H9 (cell line): ENCODE data around the gene NDOR1. TPM values are rescaled to one million over a fixed set of nuclear protein-coding genes. Genes with fewer than 3 reads are reported as not detected.
A peak's percentile ranks its signal among the peaks of the same experiment; 100 is the strongest.

Experiments used
- DNase-seq: peaks from one replicate; pipeline ENCODE4 v3.0.0-alpha.2; 2017
- H2AFZ ChIP-seq: one replicate; pipeline ENCODE4 v1.6.1; 2013; ENCODE audit warnings: mild to moderate bottlenecking, low read length, control low read depth, moderate library complexity
- H2AK5ac ChIP-seq: 2 replicates; pipeline ENCODE4 v1.6.1; 2013; ENCODE audit warnings: low read length, control low read depth, mixed read lengths; ENCODE audit not compliant: insufficient read length
- H2BK120ac ChIP-seq: one replicate; pipeline ENCODE4 v1.6.1; 2013; ENCODE audit warnings: low read depth, mild to moderate bottlenecking, low read length, control low read depth, inconsistent platforms; ENCODE audit not compliant: poor library complexity, severe bottlenecking
- H2BK12ac ChIP-seq: 2 replicates; pipeline ENCODE4 v1.6.1; 2013; ENCODE audit warnings: low read length, control low read depth, mixed read lengths, low read depth; ENCODE audit not compliant: insufficient read length
- H2BK15ac ChIP-seq: 2 replicates; pipeline ENCODE4 v1.6.1; 2013; ENCODE audit warnings: low read depth, low read length, control low read depth
- H2BK20ac ChIP-seq: one replicate; pipeline ENCODE4 v1.6.1; 2013; ENCODE audit warnings: low read depth, mild to moderate bottlenecking, low read length, control low read depth, inconsistent platforms; ENCODE audit not compliant: poor library complexity, severe bottlenecking
- H2BK5ac ChIP-seq: 2 replicates; pipeline ENCODE4 v1.6.1; 2013; ENCODE audit warnings: low read length, control low read depth, mixed read lengths; ENCODE audit not compliant: insufficient read length
- H3K14ac ChIP-seq: 2 replicates; pipeline ENCODE4 v1.6.1; 2013; ENCODE audit warnings: low read length, control low read depth; ENCODE audit not compliant: insufficient read depth
- H3K18ac ChIP-seq: 2 replicates; pipeline ENCODE4 v1.6.1; 2013; ENCODE audit warnings: low read depth, mild to moderate bottlenecking, mixed read lengths, low read length, control low read depth; ENCODE audit not compliant: insufficient read length
- H3K23ac ChIP-seq: 2 replicates; pipeline ENCODE4 v1.6.1; 2013; ENCODE audit warnings: low read length, control low read depth, mixed read lengths, low read depth; ENCODE audit not compliant: insufficient read length
- H3K23me2 ChIP-seq: 2 replicates; pipeline ENCODE4 v1.6.1; 2013; ENCODE audit warnings: low read depth, mild to moderate bottlenecking, mixed read lengths, low read length, control low read depth; ENCODE audit not compliant: insufficient read length, poor library complexity, severe bottlenecking
- H3K27ac ChIP-seq: 2 replicates; pipeline ENCODE4 v1.5.1; 2013; ENCODE audit warnings: low read length, control low read depth, mixed read lengths, low read depth; ENCODE audit not compliant: insufficient read length
- H3K27me3 ChIP-seq: 2 replicates; pipeline ENCODE4 v1.6.1; 2013; ENCODE audit warnings: low read length, control low read depth, inconsistent platforms; ENCODE audit not compliant: insufficient read depth
- H3K4ac ChIP-seq: 2 replicates; pipeline ENCODE4 v1.6.1; 2013; ENCODE audit warnings: low read depth, mild to moderate bottlenecking, control low read depth, inconsistent platforms, low read length, moderate library complexity
- H3K4me1 ChIP-seq: 2 replicates; pipeline ENCODE4 v1.6.1; 2013; ENCODE audit warnings: low read length, control low read depth, inconsistent platforms; ENCODE audit not compliant: insufficient read depth
- H3K4me2 ChIP-seq: 2 replicates; pipeline ENCODE4 v1.6.1; 2013; ENCODE audit warnings: low read length, control low read depth, mixed read lengths; ENCODE audit not compliant: insufficient read length, insufficient read depth
- H3K56ac ChIP-seq: 2 replicates; pipeline ENCODE4 v1.6.1; 2013; ENCODE audit warnings: low read depth, mild to moderate bottlenecking, mixed read lengths, low read length, control low read depth; ENCODE audit not compliant: insufficient read length
- H3K79me1 ChIP-seq: 2 replicates; pipeline ENCODE4 v1.6.1; 2013; ENCODE audit warnings: low read depth, mild to moderate bottlenecking, moderate library complexity, low read length, control low read depth, inconsistent platforms; ENCODE audit not compliant: insufficient read depth, poor library complexity, severe bottlenecking
- H3K79me2 ChIP-seq: 2 replicates; pipeline ENCODE4 v1.6.1; 2013; ENCODE audit warnings: low read length, control low read depth, inconsistent platforms; ENCODE audit not compliant: insufficient read depth
- H3K9ac ChIP-seq: 2 replicates; pipeline ENCODE4 v1.6.1; 2013; ENCODE audit warnings: low read length, control low read depth, mixed read lengths; ENCODE audit not compliant: insufficient read length; ENCODE audit errors: extremely low read depth
- H3K9me3 ChIP-seq: one replicate; pipeline ENCODE4 v1.6.1; 2013; ENCODE audit warnings: low read depth, low read length, inconsistent platforms; ENCODE audit not compliant: control insufficient read depth
- H3T11ph ChIP-seq: one replicate; pipeline ENCODE4 v1.6.1; 2013; ENCODE audit warnings: mild to moderate bottlenecking, low read length, control low read depth, inconsistent platforms
- H4K20me1 ChIP-seq: one replicate; pipeline ENCODE4 v1.6.1; 2013; ENCODE audit not compliant: control insufficient read depth, insufficient read length, insufficient read depth
- H4K5ac ChIP-seq: 2 replicates; pipeline ENCODE4 v1.6.1; 2013; ENCODE audit warnings: low read depth, mild to moderate bottlenecking, mixed read lengths, low read length, control low read depth; ENCODE audit not compliant: insufficient read length
- H4K8ac ChIP-seq: replicated peaks from 2 replicates; pipeline ENCODE4 v1.6.1; 2013; ENCODE audit warnings: low read length, control low read depth, mixed read lengths, low read depth; ENCODE audit not compliant: insufficient read length
- H4K91ac ChIP-seq: 2 replicates; pipeline ENCODE4 v1.6.1; 2013; ENCODE audit warnings: low read depth, mild to moderate bottlenecking, moderate library complexity, mixed read lengths, low read length, control low read depth; ENCODE audit not compliant: insufficient read length
- H3K27ac Mint-ChIP-seq, 3 experiments: 2 replicates in 2 of 3; 3 replicates in 1 of 3; pipeline ENCODE4 v1.8.0; 2020 to 2021; ENCODE audit warnings: mixed read lengths in 3 of 3, mild to moderate bottlenecking in 1 of 3, moderate library complexity in 1 of 3
- H3K27me3 Mint-ChIP-seq: 2 replicates; pipeline ENCODE4 v1.8.0; 2021; ENCODE audit warnings: low read depth, mild to moderate bottlenecking, moderate library complexity, mixed read lengths
- H3K36me3 Mint-ChIP-seq, 3 experiments: 2 replicates in 2 of 3; 3 replicates in 1 of 3; pipeline ENCODE4 v1.8.0; 2020 to 2021; ENCODE audit warnings: low read depth in 3 of 3, mixed read lengths in 3 of 3; ENCODE audit not compliant: insufficient read depth in 1 of 3
- H3K4me1 Mint-ChIP-seq, 2 experiments: 2 replicates each; pipeline ENCODE4 v1.8.0; 2020; ENCODE audit warnings: mixed read lengths in 2 of 2
- H3K4me3 Mint-ChIP-seq, 2 experiments: 2 replicates in 1 of 2; 3 replicates in 1 of 2; pipeline ENCODE4 v1.8.0; 2020 to 2021; ENCODE audit warnings: mild to moderate bottlenecking in 2 of 2, mixed read lengths in 2 of 2, moderate library complexity in 1 of 2
- H3K9me3 Mint-ChIP-seq, 2 experiments: 2 replicates in 1 of 2; 3 replicates in 1 of 2; pipeline ENCODE4 v1.8.0; 2020; ENCODE audit warnings: mild to moderate bottlenecking in 2 of 2, mixed read lengths in 2 of 2, moderate library complexity in 1 of 2
- WGBS: extraction: QIAGEN DNeasy Blood & Tissue Kit; methylation state at CpG from one replicate; pipeline ENCODE4 v1.1.7; 2013; ENCODE audit warnings: missing lambda C conversion rate, low lambda C conversion rate, mixed read lengths; ENCODE audit not compliant: insufficient read length; ENCODE audit errors: extremely low coverage; 5-methylcytosine and 5-hydroxymethylcytosine counted together
- total RNA-seq: library from RNA; stranded (reverse); gene quantifications from 2 replicates; pipeline ENCODE4 v1.2.1, GENCODE V29; 2021
- TF ChIP-seq, protein P1 (sequence below): fragments of 200-600 bp; sonication (generic); conservative IDR thresholded peaks from 3 replicates; pipeline ENCODE4 v1.8.0; 2021; ENCODE audit warnings: antibody characterized with exemption, mild to moderate bottlenecking

Gene NDOR1
- total RNA-seq, 1 experiment from 2014 or later, result 44.1 TPM

DNA sequence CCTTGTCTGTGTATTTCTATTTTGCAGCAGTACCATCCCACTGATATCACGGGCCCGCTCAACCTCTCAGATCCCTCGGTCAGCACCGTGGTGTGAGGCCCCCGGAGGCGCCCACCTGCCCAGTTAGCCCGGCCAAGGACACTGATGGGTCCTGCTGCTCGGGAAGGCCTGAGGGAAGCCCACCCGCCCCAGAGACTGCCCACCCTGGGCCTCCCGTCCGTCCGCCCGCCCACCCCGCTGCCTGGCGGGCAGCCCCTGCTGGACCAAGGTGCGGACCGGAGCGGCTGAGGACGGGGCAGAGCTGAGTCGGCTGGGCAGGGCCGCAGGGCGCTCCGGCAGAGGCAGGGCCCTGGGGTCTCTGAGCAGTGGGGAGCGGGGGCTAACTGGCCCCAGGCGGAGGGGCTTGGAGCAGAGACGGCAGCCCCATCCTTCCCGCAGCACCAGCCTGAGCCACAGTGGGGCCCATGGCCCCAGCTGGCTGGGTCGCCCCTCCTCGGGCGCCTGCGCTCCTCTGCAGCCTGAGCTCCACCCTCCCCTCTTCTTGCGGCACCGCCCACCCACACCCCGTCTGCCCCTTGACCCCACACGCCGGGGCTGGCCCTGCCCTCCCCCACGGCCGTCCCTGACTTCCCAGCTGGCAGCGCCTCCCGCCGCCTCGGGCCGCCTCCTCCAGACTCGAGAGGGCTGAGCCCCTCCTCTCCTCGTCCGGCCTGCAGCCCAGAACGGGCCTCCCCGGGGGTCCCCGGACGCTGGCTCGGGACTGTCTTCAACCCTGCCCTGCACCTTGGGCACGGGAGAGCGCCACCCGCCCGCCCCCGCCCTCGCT lies 37.5 kb upstream of the NDOR1 start:
- Histone ChIP-seq H3K14ac (no peak overlapping the region), H3K79me1 (no peaks in the 10 kb centered on the region), H3K27ac (no peak overlapping the region), H3K56ac (no peak overlapping the region), H3K4me2 (peak overlapping the region; percentile 68), H2BK5ac (no peak overlapping the region), H3K23ac (no peak overlapping the region), H2BK20ac (no peak overlapping the region), H4K5ac (no peak overlapping the region), H2AK5ac (no peak overlapping the region), H2BK120ac (no peak overlapping the region), H4K91ac (no peak overlapping the region), H3K18ac (no peak overlapping the region), H4K8ac (no peak overlapping the region), H3K9me3 (no peaks in the 10 kb centered on the region), H3T11ph (no peak overlapping the region), H3K9ac (no peak overlapping the region), H2BK15ac (no peak overlapping the region), H3K27me3 (peaks cover 39% of the 10 kb centered on the region; the same call in 1 of the 2 replicates), H2AFZ (no peak overlapping the region), H4K20me1 (peaks cover 2% of the 10 kb centered on the region), H3K79me2 (no peaks in the 10 kb centered on the region), H3K4ac (no peak overlapping the region), H3K4me1 (no peaks in the 10 kb centered on the region), H2BK12ac (no peak overlapping the region), H3K23me2 (peaks cover 10% of the 10 kb centered on the region)
- DNase-seq, result peak; percentile 69
- no CpG with 5 or more reads among the region's 57 CpGs for WGBS
- no peaks in the 10 kb centered on the region; a peak in 1 of 5 replicates for H3K9me3 Mint-ChIP-seq
- TF ChIP-seq, protein P1, sequence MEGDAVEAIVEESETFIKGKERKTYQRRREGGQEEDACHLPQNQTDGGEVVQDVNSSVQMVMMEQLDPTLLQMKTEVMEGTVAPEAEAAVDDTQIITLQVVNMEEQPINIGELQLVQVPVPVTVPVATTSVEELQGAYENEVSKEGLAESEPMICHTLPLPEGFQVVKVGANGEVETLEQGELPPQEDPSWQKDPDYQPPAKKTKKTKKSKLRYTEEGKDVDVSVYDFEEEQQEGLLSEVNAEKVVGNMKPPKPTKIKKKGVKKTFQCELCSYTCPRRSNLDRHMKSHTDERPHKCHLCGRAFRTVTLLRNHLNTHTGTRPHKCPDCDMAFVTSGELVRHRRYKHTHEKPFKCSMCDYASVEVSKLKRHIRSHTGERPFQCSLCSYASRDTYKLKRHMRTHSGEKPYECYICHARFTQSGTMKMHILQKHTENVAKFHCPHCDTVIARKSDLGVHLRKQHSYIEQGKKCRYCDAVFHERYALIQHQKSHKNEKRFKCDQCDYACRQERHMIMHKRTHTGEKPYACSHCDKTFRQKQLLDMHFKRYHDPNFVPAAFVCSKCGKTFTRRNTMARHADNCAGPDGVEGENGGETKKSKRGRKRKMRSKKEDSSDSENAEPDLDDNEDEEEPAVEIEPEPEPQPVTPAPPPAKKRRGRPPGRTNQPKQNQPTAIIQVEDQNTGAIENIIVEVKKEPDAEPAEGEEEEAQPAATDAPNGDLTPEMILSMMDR, result no peak
- peak overlapping the region; percentile 40 to 62; a peak in 3 of 5 replicates for H3K4me3 Mint-ChIP-seq
- no peak overlapping the region for H3K27ac Mint-ChIP-seq
- no peaks in the 10 kb centered on the region for H3K36me3 Mint-ChIP-seq
- H3K27me3 Mint-ChIP-seq, result peaks cover 91% of the 10 kb centered on the region
- H3K4me1 Mint-ChIP-seq, result peaks cover 3 to 9% of the 10 kb centered on the region in 2 experiments
